OCI-M1 (cell line): ENCODE measurements around the gene LRP1B.
A peak's percentile ranks its signal among the peaks of the same experiment; 100 is the strongest.

Experiments used
- DNase-seq: peaks from one replicate; lab custom pipeline; 2025; lab: John Stamatoyannopoulos, UW

LRP1B gene

DNA sequence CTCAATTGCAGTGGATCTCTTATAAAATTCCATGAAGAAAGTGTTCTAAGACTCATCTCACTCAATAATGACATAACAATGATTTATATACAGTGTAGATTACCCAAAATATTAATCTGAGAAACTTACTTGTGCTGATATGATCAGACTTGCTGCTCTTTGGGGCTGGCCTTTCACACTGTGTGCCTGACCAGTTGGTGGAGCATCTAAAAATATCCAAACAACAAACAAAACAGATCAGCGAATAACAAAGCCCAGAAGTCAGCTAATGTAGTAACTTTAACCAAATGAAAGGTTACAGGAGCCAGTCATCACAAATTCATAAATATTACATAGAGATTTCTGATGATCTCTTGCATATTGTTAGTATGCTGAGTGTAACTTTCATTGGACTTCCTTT, 1883.9 kb downstream of the LRP1B start:
- DNase-seq = no peak

DNA sequence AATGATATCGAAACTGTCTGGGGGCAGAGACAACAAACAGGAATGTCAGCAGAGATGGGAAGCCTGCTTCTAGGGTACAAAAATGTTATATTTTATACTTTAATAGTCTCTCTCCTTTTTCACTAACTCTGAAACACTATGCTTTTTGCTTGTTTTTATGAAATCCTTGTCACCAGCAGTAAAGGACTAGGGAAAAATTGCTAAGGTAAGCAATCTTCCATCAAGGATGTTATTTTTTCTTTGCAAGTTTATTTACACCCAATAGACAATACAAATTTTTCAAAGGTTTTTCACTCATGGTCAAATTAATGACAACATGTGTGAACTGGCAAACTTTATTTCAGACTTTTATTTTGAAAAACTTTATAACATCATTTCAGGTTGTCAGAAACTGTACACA, 1884.8 kb downstream of the LRP1B start:
- DNase-seq = no peak

DNA sequence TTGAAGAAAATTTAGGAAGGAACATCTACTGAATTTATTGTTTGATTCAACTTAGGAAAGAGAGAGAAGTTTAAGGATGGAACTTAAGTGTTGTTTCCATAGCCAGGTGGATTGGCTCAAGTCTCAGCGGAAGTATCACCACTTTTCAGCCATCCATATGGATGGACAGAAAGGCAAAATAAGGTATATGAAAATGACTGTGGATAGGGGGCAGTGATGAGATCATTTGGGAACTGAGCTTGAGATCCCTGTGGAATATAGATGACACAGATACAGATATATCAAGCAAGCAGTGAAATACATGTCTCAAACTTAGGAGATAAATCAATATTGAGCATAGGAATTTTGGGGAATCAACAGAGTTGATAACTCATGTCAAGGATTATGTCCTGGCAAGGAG, 1887.9 kb downstream of the LRP1B start:
- DNase-seq = no peak

DNA sequence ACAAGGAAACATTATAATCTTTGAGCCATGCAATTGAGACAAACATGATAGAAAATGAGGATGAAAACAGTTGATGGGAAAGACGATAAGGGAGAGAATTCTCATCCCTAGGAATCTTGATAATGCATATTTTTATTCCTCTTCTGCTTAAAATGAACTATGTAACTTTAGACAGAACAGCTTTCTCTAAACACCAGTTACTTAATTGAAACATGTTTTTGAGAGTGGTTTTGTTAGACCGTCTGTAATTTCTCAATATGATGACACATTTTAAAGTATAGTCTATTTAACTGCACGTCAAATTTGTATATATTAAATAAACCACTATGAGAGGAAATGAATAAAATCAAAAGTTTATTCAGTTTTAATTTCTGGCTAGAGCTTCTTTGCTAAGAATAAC, 1896.7 kb downstream of the LRP1B start:
- no peak for DNase-seq

DNA sequence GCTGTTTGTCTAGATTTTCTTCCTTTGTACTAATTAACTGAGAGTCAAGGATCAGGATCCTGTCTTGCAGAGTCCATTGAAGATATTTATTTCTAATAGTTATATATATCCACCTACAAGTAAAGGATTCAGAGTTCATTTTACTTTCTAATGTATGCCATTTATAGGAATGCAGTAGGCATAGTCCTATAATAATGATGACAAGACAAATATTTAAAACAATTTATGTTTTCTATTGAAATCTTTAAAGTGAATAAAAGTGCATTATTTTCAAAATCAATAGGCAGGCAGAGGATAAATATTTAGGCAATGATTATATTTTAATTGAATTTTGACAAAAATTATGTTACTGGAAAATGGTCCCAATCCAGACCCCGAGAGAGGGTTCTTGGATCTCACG, 1919.9 kb downstream of the LRP1B start:
- DNase-seq = no peak

DNA sequence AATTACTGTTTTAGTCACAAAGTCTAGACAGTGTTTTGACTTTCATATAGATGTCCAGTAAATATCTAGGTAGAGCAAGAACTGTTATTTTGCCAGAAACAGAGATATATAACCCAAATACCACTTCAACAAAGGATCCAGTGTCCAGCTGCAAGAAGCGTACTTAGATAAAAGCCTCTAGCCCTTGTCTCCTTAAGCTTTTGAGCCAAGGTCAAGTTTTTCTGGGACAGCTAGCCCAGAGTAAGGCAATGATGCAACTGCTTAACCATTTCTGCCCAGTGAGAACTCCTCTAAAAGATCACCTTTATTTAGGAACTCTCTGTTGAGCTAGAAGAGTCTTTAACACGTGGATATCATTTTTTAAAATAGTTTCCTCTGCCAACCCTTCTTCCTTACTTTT, 1925.7 kb downstream of the LRP1B start:
- peak; percentile 4 for DNase-seq

DNA sequence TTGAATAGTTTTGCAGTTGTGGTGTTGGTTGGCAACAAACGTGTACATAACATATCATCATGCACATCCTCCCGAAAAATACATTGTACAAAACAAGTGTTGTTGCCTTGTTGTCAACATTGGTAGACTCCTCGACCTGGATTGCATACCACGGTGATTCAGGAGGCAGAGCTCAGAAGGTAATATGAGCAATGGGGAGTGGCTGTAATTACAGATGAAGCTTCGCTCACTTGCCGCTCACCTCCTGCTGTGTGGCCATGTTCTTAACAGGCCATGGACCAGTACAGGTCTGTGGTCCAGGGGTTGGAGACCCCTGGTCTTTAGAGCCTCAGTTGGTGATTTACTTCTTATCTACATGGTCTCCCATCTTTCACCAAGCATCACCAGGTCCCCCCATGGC, 1927.5 kb downstream of the LRP1B start:
- no peak for DNase-seq

DNA sequence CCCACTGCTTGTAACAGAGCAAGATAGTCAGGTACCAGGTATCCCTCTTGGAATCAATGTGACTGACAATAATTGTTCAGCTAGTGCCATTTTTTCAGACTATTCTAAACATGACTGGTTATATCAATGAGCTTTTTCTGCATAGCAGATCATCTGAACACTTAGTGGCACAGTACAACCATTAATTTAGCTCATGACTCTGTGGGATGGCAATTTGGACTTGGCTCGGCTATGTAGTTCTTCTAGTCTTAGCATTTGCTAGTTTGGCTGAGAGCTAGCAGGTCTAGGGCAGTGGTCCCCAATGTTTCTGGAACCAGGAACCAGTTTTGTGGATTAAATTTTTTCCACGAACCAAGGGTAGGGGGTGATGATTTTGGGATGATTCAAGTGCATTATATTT, 1929.2 kb downstream of the LRP1B start:
- DNase-seq = no peak

DNA sequence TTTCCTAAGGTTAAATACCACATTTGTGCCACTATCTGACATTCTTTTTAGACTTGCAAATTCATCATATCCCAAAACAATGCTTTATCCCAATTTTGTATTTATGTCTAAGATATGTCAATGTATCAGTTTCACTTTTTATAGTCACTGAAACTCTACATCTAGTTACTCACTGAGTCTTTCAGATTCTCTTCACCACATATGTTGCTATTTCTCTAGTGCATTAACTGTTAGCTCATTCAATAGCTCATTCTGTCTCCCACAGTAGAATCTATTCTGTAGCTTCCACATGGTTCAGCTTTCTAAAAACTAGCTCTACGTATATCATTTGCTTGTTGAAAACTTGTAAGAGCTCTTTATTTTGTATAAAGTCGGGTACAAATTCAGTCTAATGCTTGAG, 1930.1 kb downstream of the LRP1B start:
- DNase-seq = no peak

DNA sequence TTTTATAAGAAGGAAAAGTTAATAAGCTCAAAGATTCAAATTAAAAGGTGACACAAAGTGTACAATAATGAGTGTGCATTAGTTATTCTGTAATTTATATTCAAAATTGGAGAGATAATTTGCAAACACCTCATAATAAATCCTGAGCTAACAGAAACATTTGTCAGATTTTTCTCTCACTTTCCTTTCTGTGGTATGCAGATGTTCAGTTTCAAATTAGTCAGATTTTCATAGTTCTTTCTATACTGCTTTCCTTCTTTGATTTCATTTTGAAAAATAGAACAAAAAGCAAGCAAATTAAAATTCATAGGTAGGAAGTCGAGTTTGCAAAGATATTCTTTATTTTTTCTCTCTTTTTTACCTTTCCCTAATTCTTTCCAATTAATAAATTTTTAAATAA, 1930.5 kb downstream of the LRP1B start:
- DNase-seq = no peak

DNA sequence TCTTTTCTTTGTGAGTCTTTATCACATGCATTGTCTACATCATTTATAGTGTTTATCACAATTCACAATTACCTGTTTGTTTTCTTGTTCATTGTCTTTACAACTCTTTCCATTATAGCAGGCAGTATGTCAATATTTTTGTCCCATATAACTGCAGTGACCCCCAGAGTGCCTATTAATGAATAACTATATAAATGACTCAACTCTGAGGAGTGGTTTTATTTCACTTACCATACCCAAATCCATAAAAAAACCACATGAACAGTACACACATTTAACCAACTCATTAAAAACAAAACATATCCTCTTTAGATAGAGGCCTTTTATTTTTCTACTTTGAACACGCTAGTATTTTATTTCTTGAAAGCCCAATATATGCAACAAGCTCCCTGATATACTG, 1931.5 kb downstream of the LRP1B start:
- DNase-seq = no peak

DNA sequence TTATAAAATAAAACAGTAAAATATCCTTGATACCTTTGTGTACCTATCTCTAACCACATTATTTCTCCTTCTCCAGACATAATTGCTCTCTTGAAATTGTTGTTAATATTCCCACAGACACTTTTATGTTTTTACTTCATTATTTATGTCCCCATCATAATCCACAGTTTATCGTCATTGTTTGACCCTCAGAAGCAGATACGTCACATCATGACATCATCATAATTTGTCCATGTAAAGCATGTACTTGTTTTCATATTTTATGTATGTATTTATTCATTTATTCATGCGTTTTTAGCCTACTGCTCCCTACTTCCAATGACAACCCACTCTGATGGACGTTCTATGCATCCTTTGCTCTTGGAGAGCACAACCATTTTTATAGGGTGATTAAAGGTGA, 1943.7 kb downstream of the LRP1B start:
- DNase-seq = no peak

DNA sequence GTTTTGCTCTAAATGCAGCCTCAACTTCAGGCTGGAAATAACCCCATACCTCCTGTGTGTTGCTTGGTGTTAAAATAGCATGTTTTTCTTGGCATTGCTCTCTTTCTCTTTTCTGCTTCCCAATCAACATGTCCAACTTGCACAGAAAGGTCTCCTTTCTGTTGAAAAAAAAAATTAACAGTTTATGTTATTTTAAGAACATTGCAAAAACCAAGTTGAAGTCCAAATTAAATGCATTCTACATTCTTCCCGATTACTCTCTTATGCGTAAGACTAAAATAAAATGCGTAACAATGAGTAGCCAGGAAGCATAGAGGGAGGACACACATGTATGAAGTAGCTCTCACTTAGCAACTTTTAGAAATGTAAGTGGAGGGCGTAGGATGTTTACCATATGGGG, 1944.5 kb downstream of the LRP1B start:
- DNase-seq = no peak

DNA sequence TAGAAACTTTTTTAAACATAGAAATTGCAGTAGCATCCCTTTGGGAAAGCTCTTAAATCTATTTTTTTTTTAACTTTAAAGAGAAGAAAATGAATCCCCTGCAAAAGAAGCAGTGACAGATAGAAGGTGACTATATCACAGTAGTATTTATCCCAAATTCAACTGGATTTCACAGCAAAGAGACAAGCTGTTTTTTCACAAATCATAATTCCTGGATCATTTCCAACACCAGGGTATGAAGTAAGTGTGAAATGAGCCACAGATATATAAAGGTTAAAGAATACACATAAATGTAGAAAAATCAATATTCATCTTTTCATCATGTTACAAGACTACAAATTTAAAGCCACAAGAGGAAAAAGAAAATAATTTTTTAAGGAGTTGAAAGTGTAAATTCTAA, 1945.7 kb downstream of the LRP1B start:
- no peak for DNase-seq

DNA sequence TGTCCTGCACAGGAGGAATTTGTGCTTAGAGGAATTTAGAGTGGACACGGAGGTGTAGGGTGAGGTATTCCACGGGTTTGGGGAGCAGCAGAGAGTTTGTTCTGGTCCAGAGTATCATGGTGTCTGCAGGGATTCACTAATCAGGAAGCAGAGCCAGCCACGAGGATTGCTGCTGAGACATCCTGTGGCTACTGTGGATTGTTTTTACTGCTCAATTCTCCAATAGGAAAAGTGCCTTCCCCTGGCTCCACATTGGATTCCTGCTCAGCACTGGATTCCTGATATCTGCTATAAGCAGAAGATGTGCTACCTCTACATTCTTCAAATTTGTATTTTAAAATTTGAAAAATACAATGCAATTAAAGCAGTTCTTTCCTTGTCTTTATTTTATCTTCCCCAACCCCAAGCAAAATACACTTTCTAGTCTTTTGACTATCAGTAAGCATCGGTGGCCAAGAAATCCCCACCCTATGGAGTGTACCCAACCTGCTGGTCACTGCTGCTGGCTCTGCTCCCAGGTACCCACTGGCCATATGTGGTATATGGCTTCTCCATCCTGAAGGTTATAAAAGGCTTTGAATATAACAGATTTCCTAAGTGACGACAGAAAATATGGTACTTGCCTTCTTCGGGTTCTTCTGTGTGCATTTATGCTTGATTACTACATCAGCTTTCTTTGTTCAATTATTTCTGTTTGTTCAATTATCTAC, 1947.6 kb downstream of the LRP1B start:
- no peak for DNase-seq
